HG03159 (cell line): Measurements from ENCODE around the gene CPE.
"Not testable (repeated sequence)": the region's sequence is repeated elsewhere in the genome, so short reads cannot be mapped to it uniquely, and the experiment has no call there.

Experiments
- ATAC-seq: cut with Tn5 transposase; IDR thresholded peaks from one replicate; pipeline ENCODE4 v1.9.1; 2021; ENCODE audit warnings: mild to moderate bottlenecking, moderate library complexity; ENCODE audit not compliant: unreplicated experiment

CPE gene

DNA sequence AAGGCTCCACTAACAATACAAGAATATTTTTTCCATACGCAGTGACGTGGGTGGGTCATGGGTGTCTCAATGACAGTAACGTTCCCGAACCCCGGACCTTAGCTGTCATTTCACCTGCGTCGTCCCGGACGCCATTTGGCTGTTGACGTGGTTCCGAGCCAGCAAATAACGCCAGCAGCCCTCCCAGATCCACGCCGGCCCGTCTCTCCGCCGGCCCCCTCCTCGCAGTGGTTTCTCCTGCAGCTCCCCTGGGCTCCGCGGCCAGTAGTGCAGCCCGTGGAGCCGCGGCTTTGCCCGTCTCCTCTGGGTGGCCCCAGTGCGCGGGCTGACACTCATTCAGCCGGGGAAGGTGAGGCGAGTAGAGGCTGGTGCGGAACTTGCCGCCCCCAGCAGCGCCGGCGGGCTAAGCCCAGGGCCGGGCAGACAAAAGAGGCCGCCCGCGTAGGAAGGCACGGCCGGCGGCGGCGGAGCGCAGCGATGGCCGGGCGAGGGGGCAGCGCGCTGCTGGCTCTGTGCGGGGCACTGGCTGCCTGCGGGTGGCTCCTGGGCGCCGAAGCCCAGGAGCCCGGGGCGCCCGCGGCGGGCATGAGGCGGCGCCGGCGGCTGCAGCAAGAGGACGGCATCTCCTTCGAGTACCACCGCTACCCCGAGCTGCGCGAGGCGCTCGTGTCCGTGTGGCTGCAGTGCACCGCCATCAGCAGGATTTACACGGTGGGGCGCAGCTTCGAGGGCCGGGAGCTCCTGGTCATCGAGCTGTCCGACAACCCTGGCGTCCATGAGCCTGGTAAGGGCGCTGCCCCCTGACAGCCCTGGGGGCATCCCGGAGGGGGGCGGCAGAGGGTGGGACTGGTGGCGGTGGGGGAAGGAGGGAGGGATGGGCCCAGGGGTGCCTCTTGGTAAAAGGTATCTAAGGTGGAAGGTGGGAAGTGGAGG, at the start of gene CPE:
TSS of gene CPE (plus strand) at position 264 of the 933 bp plus-strand sequence. CDS start at position 478, 214 bp downstream.
- ATAC-seq: peak; percentile 94

DNA sequence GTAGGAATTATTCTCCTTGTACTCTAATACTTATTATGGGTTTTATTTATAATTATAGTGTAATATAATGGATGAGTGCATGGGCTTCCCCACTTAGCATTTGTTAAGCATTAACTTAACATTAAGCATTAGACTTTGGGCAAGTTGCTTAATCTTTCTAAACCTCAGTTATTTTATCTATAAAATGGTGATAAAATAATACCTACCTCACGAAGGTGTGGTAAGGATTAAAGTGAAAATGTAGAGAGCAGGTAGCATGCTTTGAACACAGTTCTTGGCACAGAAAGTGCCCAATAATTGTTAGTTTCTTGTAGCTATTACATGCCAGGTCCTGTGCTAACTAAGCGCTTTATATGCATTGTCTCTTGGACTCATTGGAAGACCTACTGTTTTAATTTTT, 48.7 kb upstream of the CPE start:
- ATAC-seq: no peak

DNA sequence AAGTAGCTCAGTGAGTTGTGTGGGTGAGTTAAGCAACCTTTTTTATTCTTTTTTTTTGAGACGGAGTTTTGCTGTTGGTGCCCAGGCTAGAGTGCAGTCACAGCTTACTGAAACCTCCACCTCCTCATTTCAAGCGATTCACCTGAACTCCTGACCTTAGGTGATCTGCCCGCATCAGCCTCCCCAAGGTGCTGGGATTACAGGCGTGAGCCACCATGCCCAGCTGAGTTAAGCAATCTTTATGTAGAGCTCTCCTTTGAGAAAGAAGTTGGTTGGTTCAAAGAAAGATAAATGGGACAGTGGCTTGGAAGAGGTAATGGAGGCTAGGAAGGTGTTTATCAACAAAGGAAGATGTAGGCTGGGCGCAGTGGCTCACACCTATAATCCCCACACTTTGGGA, 48.1 kb upstream of the CPE start:
- no peak for ATAC-seq

DNA sequence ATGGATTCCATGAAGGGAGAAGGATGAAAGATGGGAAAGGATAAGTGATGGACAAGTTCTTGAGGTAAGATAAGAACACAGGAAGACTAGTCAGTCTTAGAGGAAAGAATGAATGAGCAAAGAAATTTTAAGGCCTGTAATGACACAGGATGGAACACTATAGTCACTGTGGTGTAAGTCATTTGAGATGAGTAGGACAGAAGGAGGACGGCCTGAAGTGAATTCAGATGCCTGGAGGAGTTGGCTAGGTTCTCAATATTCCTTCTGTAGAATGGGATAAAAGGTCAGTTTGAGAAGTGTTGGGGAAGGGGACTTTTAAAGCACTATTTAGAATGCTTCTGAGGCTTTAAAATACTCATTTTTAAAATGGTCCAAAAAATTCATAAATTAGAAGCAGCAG, 47.4 kb upstream of the CPE start:
- ATAC-seq: no peak

DNA sequence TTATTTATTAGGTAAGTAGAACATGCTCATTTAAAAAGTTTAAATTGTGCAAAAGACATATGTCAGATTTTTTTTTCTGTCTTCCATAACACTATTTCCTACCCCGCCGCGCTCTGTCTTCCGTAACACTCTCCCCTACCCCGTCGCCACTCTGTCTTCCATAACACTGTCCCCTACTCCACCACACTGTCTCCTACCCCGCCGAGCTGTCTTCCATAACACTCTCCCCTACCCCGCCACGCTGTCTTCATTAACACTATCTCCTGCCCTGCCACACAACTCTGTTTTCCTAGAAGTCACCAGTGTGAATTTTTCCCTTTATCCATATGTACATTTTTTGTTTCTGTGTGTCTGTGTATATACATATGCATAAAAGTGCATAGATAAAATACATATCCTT, 47.0 kb upstream of the CPE start:
- no peak for ATAC-seq

DNA sequence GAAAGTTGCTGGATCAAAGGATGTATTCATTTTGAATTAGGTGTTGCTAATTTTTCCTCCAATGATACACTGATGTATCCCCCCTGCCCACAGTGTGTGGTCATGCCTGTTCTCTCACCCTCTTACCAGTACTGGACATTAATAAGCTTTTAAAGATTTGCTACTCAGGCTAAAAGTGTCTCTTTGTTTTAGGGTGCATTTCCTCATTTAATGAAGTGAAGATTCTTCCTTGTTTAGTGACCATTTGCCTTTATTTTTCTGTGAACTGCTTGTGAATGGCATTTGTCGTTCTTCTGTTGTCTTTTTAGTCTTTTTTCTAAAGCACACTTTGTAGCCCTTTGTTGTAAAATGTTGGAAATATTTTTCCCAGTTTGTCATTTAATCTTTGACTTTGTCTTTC, 46.3 kb upstream of the CPE start:
- no peak for ATAC-seq

DNA sequence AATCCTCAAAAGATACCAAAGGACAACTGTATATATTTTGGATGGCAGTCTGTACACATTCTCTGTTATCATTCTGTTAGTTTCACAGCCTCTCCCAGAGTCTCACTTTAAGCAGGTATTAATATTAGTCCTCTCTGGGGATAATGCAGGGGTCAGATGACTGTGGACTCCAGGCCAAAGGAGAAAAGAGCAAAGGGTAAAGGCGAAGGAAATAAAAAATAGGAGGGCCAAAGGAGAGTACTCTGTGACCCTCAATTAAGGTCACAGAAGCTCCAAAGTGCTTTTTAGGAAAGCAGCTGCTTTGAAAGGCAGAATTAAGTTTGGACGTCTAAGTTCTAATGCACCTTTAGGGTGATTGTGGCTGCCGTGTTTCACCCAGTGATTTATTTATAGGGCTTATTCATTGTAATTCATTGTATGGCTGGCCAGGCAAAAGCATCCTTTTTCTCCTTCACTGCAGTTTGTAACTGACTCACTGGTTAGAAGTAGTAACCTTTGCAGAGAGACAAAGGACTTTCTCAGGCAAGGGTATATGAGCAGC, 43.6 kb upstream of the CPE start:
- no peak for ATAC-seq

DNA sequence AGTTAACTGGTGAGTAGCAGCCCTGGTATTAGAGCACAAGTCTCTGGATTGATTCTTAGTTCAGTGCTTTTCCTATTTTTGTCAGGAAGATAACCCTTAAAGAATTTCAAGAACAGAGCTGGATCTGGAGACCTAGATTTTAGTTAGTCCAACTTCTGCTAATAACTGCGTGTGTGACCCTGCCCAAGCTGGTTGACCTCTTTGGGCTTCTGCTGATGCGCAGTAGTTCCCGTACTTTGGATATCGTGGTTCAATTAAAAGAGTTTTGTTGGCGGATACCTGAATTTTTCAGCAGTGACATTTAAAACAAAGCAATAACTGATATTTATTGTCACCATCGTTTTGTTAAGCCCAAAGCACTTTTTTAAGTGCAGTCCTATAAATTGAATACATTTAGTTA, 42.1 kb upstream of the CPE start:
- no peak for ATAC-seq

DNA sequence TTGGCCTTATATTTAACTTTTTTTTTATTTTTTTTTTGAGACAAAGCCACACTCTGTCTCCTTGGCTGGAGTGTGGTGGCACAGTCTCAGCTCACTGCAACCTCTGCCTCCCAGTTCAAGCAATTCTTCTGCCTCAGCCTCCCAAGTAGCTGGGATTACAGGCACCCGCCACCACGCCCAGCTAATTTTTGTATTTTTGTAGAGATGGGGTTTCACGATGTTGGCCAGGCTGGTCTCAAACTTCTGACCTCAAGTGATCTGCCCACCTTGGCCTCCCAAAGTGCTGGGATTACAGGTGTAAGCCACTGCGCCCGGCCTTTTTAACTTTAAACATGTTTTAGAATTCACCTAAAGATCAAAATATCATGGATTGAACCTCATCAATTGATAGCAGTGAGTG, 36.5 kb upstream of the CPE start:
- not testable (repeated sequence) for ATAC-seq

DNA sequence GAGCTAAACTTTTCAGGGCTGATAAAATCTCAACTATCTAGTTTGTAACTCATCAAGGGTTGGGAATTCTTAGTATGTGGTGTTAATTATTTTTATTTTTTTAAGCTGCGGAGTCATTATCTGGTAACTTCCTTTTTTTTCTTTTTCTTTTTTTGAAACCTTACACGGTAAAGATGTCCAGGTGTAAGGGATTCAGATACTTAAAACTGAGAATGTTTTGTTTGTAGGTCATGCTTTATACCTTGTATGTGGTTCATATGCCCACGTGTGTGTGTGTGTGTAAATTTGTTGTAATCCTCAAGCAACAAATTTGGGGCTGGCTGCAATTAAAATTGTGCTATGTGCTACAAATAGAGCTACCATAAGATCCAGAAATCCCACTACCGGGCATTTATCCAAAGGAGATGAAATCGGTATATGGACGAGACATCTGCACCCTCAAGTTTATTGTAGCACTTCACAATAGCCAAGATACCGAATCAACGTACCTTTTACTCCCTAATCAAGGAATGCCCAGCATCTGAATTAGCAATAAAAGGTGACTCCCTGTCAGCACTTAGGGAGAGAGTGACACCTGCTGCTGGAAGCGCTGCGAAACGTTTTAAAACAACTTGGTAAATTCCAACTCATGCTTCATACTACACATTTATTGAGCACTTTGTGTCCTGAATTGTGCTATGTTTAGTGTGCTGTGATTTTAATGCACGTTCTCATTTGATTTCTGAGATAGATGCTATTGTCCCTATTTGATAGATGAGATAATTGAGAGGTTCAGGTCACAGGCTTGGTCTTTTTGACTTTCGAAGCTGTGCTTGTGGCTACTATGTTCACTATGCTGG, 35.2 kb upstream of the CPE start:
- no peak for ATAC-seq

DNA sequence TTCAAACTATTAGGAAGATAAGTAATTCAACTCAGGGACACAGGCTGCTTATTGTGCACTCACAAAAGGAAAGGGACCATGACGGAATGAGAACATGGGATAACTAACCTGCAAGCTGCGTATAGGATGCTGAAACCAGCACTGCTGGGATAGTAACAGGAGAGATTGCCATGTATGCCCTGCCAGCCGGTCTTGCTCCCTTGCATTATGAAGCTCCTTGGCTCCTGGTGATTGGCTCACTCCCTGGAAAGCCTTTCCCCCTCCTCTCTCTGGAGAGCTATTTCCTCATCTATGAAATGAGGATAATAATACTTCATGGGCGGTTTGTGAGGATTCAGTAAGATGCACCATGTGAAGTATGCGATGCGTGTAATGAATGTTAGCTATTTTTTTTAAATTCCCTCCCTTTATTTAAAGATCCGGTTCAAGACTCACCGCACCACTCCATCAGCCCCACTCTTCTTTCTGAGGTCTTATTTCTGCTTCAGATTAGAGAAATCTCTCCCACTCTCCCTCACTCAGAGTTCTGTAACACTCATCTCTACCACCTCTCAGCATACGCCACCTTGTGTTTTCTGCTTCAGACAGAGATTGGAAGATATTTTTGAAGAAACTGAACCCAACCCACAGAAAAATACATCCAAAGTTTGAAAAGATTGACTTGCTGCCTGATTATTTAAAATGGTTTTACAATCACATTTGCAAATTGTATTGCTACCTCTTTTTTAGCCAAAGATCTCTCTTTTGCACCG, 33.0 kb upstream of the CPE start:
- no peak for ATAC-seq

DNA sequence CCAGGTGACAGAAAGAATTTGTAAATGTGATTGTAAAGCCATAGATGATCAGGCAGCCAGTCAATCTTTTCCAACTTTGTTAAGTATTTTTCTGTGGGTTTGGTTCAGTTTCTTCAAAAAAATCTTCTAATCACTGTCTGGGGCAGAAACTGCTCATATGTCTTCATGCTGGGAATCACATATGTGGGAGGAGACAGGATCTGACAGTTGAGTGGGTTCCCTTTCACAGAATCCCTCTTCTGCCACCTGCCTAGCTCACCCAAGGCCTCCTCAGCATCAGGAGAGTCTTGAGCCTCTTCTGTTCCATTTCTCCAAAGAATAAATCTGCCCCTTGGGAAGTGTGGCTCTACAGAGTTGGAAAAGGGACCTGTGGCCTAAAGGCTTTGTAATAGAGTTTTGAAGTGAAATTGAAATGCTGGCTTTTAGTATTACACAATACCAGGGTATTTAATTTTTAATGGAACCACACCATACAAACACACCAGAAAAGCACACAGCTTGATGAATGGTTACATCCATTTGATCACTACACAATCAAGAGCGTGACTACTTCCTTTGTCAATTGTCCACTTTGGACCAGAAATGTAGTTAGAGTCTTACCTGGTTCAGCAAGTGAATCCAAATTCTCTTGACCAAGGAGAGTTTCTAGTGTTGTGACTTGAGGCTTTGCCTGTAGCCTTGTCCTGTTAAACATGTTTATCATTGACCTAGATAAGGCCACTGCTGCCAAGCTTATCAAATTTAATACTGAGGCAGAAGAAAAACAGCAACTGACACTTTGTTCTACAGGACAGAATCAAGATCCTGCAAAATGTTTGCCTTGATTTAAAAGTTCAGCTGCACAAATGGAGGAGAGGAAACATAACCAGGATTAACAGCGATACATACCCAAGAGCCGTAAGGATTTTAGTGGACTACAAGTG, 30.9 kb upstream of the CPE start:
- ATAC-seq: no peak

DNA sequence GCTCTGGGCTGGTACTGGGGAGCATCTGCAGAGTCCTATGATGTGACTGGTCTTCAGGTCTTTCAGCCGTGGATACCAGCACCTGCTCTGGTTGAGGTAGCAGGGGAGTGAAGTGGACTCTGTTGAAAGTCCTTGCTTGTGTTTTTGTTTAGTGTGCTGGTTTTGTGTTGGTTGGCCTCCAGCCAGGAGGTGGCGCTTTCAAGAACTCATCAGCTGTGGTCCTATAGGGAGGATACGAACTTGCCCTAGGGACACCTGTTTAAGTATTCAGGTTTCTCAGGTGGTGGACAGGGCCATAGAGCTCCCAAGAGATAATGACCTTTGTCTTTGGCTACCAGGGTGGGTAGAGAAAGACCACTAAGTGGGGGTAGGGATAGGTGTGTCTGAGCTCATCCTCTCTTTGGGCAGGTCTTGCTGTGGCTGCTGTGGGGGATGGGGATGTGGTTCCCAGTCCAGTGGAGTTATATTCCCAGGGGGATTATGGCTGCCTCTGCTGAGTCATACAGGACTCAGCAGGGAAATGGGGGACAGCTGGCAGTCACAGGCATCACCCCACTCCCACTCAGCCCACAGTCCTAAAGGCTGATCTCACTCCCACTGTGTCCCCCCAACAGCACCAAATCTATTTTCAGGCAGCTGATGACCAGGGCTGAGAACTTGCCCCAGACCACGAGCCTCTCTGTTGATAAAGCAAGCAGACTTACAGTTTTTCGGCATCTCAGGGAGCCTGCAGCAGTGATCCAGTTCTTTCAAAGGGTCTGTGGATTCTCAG, 27.3 kb upstream of the CPE start:
- no peak for ATAC-seq

DNA sequence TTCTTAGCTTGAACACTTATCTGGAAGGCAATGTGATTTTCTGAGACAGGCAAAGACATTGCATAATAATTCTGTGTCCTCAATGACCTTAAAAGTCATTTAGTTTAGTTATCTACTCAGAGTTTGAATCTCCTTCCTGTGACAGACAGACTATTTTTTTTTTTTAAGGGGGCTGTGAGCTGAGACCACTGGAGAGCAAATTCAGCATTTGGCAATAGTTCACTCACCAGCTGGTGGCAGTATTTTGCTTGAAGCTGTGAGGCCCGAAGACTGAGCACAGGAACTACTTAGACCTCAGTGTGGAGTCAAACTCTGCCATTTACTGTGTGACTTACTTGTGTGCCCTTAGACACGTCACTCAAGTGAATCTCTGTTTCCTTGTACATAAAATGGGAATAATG, 22.9 kb upstream of the CPE start:
- peak; percentile 62 for ATAC-seq

DNA sequence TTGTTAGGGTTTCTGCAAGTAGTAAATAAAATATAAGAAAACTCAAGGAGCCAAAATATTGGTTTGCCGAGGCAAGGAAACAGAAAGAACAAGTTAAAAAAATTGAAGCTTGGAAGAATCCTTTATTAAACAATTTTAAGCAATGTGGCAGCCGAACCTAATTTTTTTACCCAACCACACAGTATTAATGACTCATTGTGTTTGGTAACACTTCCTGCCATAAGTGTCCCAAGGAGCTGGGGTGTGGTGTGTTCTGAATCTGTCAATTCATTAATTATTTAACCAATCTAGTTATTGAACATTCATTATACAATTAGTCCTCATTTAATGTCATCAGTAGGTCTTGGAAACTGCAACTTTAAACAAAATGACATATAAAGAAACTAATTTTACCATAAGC, 19.3 kb upstream of the CPE start:
- no peak for ATAC-seq

DNA sequence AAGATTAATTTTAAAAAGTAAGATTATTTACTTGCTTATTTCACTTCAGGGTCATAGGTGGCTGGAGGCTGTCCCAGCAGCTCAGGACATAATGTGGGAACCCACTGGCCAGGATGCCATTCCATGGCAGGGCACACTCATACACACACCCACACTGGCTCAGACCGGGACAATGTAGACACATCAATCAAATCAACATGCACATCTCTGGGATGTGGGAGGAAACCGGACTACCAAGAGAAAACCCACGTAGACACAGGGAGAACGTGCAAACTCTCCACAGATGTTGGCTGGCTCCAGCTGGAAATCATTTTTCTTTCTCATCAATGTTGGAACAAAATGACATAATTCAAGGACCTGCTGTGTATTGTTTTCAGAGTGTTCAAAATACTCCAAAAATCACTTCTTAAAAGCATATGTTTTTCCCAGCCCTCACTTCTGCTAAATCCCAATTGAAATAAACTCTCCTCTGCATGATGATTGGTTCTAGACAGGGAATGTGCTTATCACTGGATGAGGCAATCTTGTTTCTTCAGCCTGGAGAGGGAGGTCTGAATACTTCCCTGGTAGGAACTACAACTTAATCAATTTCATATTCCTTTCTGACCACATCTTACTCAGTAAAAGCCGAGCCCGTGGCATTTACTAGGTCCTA, 18.6 kb upstream of the CPE start:
- ATAC-seq: no peak

DNA sequence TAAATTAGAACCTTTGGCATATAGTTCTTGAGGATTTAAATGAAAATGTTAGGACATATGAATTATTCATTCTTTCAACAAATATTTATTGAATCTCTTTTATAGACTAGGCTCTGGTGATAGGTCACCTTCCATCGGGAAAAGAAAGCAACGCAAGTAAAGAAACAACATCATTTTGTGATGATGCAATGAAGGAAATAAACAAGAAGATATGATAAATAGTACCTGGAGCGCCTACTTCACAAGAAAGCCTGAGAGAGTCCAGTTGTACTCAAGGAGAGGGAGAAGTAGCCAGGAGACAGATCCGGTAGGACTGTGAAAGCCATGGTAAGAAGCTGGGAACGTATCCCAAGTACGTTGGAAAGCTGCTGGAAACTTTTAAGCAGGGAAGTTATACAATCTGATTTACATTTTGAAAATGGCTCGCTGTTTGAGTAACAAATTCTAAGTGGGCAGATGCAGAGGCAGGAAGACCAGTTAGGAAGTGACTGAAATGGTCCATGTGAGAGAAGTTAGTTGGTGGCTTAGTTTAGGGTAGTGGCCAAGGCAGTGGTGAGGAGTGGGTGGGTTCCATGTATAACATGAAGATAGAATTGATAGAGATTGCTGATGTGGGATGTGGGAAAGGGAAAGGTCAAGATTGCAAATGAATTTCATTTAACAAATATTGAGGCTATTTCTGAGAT, 17.7 kb upstream of the CPE start:
- ATAC-seq: no peak

DNA sequence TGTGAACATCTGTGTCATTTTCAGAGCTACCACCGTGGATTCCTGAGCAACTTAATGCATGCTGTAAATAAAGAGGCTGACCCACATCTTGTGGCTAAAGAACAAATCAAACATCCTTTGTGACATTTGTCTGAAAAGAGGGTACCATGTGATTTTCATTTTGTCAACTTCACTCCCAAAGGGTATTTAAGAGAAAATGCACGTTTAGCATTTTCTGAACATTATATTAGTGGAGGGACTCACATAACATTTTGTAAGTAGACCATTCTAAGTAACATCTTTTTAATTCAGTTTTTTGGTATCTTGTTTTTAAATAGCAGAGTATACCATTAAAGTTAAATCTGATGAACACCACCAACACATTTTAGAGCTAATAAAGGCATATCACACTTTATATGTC, 17.0 kb upstream of the CPE start:
- ATAC-seq: no peak
